HepG2 (cell line): Measurements from ENCODE around the gene PRKCB. TPM values are rescaled to one million over a fixed set of nuclear protein-coding genes. Genes with fewer than 3 reads are reported as not detected.

Experiments used
- ATAC-seq: fragments of 200-7000 bp; cut with Tn5 transposase; 3 replicates; pipeline ENCODE4 v1.9.1; 2020; ENCODE audit warnings: mild to moderate bottlenecking, moderate library complexity
- BruUV-seq: library from RNA; stranded (reverse); fragments of 400-500 nt; replicated peaks from 2 replicates; lab custom pipeline; 2021; lab: Mats Ljungman, UMichigan
- CTCF ChIA-PET: fragments of 300-600 bp; formaldehyde crosslinking; extraction: SDS; loops from one replicate; lab custom pipeline; 2021; ENCODE audit warnings: low total read pairs, inconsistent platforms, low intra/inter-chr PET ratio; lab: Yijun Ruan, JAX
- POLR2A ChIA-PET: fragments of 350-600 bp; sonication (Branson Sonifier 250); formaldehyde crosslinking; loops from one replicate; lab custom pipeline; 2020; ENCODE audit warnings: antibody characterized with exemption, inconsistent platforms; lab: Yijun Ruan, JAX
- DNase-seq: peaks from one replicate; pipeline ENCODE4 v3.0.0-alpha.2; 2015; ENCODE audit warnings: low spot score
- FAIRE-seq: peaks from 3 replicates; lab custom pipeline; 2011; peaks lifted over from hg19 to GRCh38; lab: Jason Lieb, UNC
- H2AFZ ChIP-seq: one replicate; pipeline ENCODE4 v1.6.1; 2011; ENCODE audit warnings: low read length, inconsistent platforms
- H3K27ac ChIP-seq: fragments of 300-600 bp; 3 replicates; pipeline ENCODE4 v1.8.0; 2011; ENCODE audit warnings: mixed run types, mild to moderate bottlenecking, mixed read lengths, low read length, inconsistent platforms; ENCODE audit not compliant: insufficient read depth; ENCODE audit errors: extremely low read length
- H3K27me3 ChIP-seq, 2 experiments: fragments of 200-600 bp in 1 of 2; 2 replicates in 1 of 2; 3 replicates in 1 of 2; pipeline versions ENCODE4 v1.6.0 to v1.8.0; 2011; ENCODE audit warnings: low read length in 2 of 2, mild to moderate bottlenecking in 2 of 2, moderate library complexity in 2 of 2, inconsistent platforms in 1 of 2; ENCODE audit not compliant: insufficient read depth in 2 of 2, control insufficient read depth in 1 of 2
- H3K36me3 ChIP-seq, 2 experiments: fragments of 200-600 bp in 1 of 2; replicated peaks in 1 of 2; 2 replicates in 1 of 2; 3 replicates in 1 of 2; pipeline versions ENCODE4 v1.5.1 to v1.8.0; 2011; ENCODE audit warnings: low read length in 2 of 2, inconsistent platforms in 1 of 2; ENCODE audit not compliant: insufficient read depth in 2 of 2, control insufficient read depth in 1 of 2
- H3K4me1 ChIP-seq: 2 replicates; pipeline ENCODE4 v1.5.1; 2012; ENCODE audit warnings: low read length, inconsistent platforms; ENCODE audit not compliant: insufficient read depth
- H3K4me2 ChIP-seq: 2 replicates; pipeline ENCODE4 v1.6.0; 2011; ENCODE audit warnings: low read depth, low read length, inconsistent platforms
- H3K4me3 ChIP-seq, 3 experiments: fragments of 200-600 bp in 1 of 3; sonication (generic), shearing (Covaris generic) in 1 of 3; replicated peaks in 1 of 3; 2 replicates each; pipeline ENCODE4 v1.5.1; 2011 to 2016; ENCODE audit warnings: low read length in 3 of 3, inconsistent platforms in 2 of 3, low read depth in 2 of 3, mild to moderate bottlenecking in 2 of 3, control low read depth in 1 of 3, mixed read lengths in 1 of 3; ENCODE audit not compliant: insufficient read depth in 1 of 3
- H3K79me2 ChIP-seq: one replicate; pipeline ENCODE4 v1.6.1; 2011; ENCODE audit warnings: low read length, inconsistent platforms; ENCODE audit not compliant: insufficient read depth
- H3K9ac ChIP-seq: 2 replicates; pipeline ENCODE4 v1.6.0; 2011; ENCODE audit warnings: mild to moderate bottlenecking, low read depth, low read length, inconsistent platforms; ENCODE audit not compliant: insufficient read depth
- H3K9me3 ChIP-seq: 2 replicates; pipeline ENCODE4 v1.5.1; 2012; ENCODE audit warnings: mild to moderate bottlenecking, low read length
- H4K20me1 ChIP-seq: 2 replicates; pipeline ENCODE4 v1.6.0; 2011; ENCODE audit warnings: inconsistent platforms, mild to moderate bottlenecking, low read length, moderate library complexity; ENCODE audit not compliant: insufficient read depth
- ETV6 ChIP-seq: sonication (generic); formaldehyde crosslinking; conservative IDR thresholded peaks from 2 replicates; pipeline ENCODE4 v1.4.0; 2020; ENCODE audit warnings: missing genetic modification reagents
- KLF9 ChIP-seq: IDR thresholded peaks from 2 replicates; pipeline ENCODE4 v1.6.1; 2016; ENCODE audit warnings: low read depth
- MAF1 ChIP-seq: sonication (generic); formaldehyde crosslinking; IDR thresholded peaks from 2 replicates; pipeline ENCODE4 v1.5.0; 2020; ENCODE audit warnings: missing genetic modification reagents, borderline replicate concordance
- NPAS2 ChIP-seq: sonication (generic); formaldehyde crosslinking; IDR thresholded peaks from 2 replicates; pipeline ENCODE4 v1.8.0; 2022; ENCODE audit warnings: mild to moderate bottlenecking, missing genetic modification reagents, borderline replicate concordance
- RXRB ChIP-seq: IDR thresholded peaks from 2 replicates; pipeline ENCODE4 v1.6.1; 2016; ENCODE audit warnings: borderline replicate concordance, missing genetic modification reagents, missing compliant biosample characterization
- ZBTB1 ChIP-seq: sonication (generic); formaldehyde crosslinking; IDR thresholded peaks from 2 replicates; pipeline ENCODE4 v1.4.0; 2020; ENCODE audit warnings: missing genetic modification reagents, borderline replicate concordance
- ZMAT3 ChIP-seq: sonication (generic); formaldehyde crosslinking; conservative IDR thresholded peaks from 2 replicates; pipeline ENCODE4 v1.7.0; 2021; ENCODE audit warnings: missing genetic modification reagents
- ZNF224 ChIP-seq: sonication (generic); formaldehyde crosslinking; IDR thresholded peaks from 2 replicates; pipeline ENCODE4 v1.5.0; 2020; ENCODE audit warnings: mild to moderate bottlenecking, missing genetic modification reagents
- ZNF335 ChIP-seq: sonication (generic); formaldehyde crosslinking; IDR thresholded peaks from 2 replicates; pipeline ENCODE4 v1.4.0; 2020; ENCODE audit warnings: missing genetic modification reagents
- ZNF546 ChIP-seq: sonication (generic); formaldehyde crosslinking; conservative IDR thresholded peaks from 2 replicates; pipeline ENCODE4 v1.8.1; 2023; ENCODE audit warnings: mild to moderate bottlenecking, missing genetic modification reagents
- ZNF557 ChIP-seq: sonication (generic); formaldehyde crosslinking; IDR thresholded peaks from 2 replicates; pipeline ENCODE4 v1.4.0; 2020; ENCODE audit warnings: missing genetic modification reagents
- ZNF570 ChIP-seq: sonication (generic); formaldehyde crosslinking; IDR thresholded peaks from 2 replicates; pipeline ENCODE4 v1.4.0; 2020; ENCODE audit warnings: mild to moderate bottlenecking, missing genetic modification reagents, borderline replicate concordance
- WGBS: methylation state at CpG from one replicate; pipeline ENCODE4 v1.1.6; 2017; ENCODE audit warnings: low lambda C conversion rate; 5-methylcytosine and 5-hydroxymethylcytosine counted together
- in situ Hi-C: cut with HindIII; loops from 2 replicates; pipeline ENCODE4 v1.10.0; 2017; ENCODE audit warnings: low pct_unique_long_range_greater_than_20kb; ENCODE audit not compliant: extremely low pct_ligation_motif_present
- intact Hi-C: fragments of 100-400 bp; cut with micrococcal nuclease; formaldehyde crosslinking; loops from one replicate; pipeline ENCODE4 v1.10.0; 2022; ENCODE audit not compliant: unreplicated experiment
- polyA plus RNA-seq, 8 experiments: library from polyadenylated mRNA; depleted of rRNA in 3 of 8; stranded (reverse) in 7 of 8; unstranded in 1 of 8; fragments of >200 nt; fragmentation: Illumina TruSeq in 4 of 8; extraction: Trizol in 4 of 8; gene quantifications; 2 replicates each; pipeline versions ENCODE4 v1.2.1 to v1.2.3, GENCODE V29; 2011 to 2016; ENCODE audit warnings: low read depth in 4 of 8, missing spikeins in 1 of 8, mixed read lengths in 1 of 8; ENCODE audit not compliant: insufficient read depth in 1 of 8
- total RNA-seq, 5 experiments: library from RNA; depleted of rRNA; stranded (reverse); fragments of >200 nt; fragmentation: Illumina TruSeq; extraction: Trizol; gene quantifications; 2 replicates each; pipeline ENCODE4 v1.2.3, GENCODE V29; 2016; ENCODE audit warnings: low read depth in 1 of 5
- TF ChIP-seq, protein P1 (sequence below), 2 experiments: fragments of 450-650 bp in 1 of 2; sonication (generic) in 1 of 2; formaldehyde crosslinking in 1 of 2; IDR thresholded peaks; 2 replicates each; pipeline versions ENCODE4 v1.6.1 to v1.8.0; 2016 to 2022; ENCODE audit warnings: antibody characterized with exemption in 1 of 2, mild to moderate bottlenecking in 1 of 2, missing genetic modification reagents in 1 of 2
- TF ChIP-seq, protein P2 (sequence below): sonication (generic); formaldehyde crosslinking; IDR thresholded peaks from 2 replicates; pipeline ENCODE4 v1.8.1; 2023; ENCODE audit warnings: mild to moderate bottlenecking, moderate library complexity, missing genetic modification reagents

The PRKCB gene
- total and polyA plus RNA-seq, 2 of the 13 experiments (the other 11 are each of a cell fraction or from before 2014, with no cell fraction given) = 0.01 TPM; not detected in 1

GRCh38 chr16:23858542-23858941 is 22.8 kb downstream of the PRKCB start:
- no peaks in the 10 kb centered on the region for H4K20me1 ChIP-seq
- ChIA-PET CTCF (no interaction called here), POLR2A (no interaction called here)
- no peak overlapping the region for H3K9ac ChIP-seq
- DNase-seq (no peak), ATAC-seq (no peak), FAIRE-seq (no peak)
- intact Hi-C loops (no loop called here), in situ Hi-C loops (no loop called here)
- WGBS = 0% methylated on average over 1 of the region's 1 CpG
- no peak overlapping the region for H3K4me2 ChIP-seq
- H2AFZ ChIP-seq = no peak overlapping the region
- no peaks in the 10 kb centered on the region for H3K36me3 ChIP-seq
- BruUV-seq = no TSS peak
- H3K79me2 ChIP-seq = no peaks in the 10 kb centered on the region
- H3K4me1 ChIP-seq = peaks cover 5% of the 10 kb centered on the region
- H3K27ac ChIP-seq = no peak overlapping the region
- no peaks in the 10 kb centered on the region for H3K9me3 ChIP-seq
- no peak for TF ChIP-seq ZNF557
- TF ChIP-seq MAF1 (CRISPR knock-in tag) = no peak
- no peak for TF ChIP-seq ZNF335
- TF ChIP-seq ETV6 (CRISPR knock-in tag) = no peak
- no peak for TF ChIP-seq KLF9 (CRISPR knock-in tag)
- no peak for TF ChIP-seq ZNF570
- TF ChIP-seq ZMAT3 (CRISPR knock-in tag) = no peak
- TF ChIP-seq ZBTB1 (CRISPR knock-in tag) = no peak
- no peak for TF ChIP-seq ZNF546
- no peak for TF ChIP-seq NPAS2 (CRISPR knock-in tag)
- TF ChIP-seq, protein P1, sequence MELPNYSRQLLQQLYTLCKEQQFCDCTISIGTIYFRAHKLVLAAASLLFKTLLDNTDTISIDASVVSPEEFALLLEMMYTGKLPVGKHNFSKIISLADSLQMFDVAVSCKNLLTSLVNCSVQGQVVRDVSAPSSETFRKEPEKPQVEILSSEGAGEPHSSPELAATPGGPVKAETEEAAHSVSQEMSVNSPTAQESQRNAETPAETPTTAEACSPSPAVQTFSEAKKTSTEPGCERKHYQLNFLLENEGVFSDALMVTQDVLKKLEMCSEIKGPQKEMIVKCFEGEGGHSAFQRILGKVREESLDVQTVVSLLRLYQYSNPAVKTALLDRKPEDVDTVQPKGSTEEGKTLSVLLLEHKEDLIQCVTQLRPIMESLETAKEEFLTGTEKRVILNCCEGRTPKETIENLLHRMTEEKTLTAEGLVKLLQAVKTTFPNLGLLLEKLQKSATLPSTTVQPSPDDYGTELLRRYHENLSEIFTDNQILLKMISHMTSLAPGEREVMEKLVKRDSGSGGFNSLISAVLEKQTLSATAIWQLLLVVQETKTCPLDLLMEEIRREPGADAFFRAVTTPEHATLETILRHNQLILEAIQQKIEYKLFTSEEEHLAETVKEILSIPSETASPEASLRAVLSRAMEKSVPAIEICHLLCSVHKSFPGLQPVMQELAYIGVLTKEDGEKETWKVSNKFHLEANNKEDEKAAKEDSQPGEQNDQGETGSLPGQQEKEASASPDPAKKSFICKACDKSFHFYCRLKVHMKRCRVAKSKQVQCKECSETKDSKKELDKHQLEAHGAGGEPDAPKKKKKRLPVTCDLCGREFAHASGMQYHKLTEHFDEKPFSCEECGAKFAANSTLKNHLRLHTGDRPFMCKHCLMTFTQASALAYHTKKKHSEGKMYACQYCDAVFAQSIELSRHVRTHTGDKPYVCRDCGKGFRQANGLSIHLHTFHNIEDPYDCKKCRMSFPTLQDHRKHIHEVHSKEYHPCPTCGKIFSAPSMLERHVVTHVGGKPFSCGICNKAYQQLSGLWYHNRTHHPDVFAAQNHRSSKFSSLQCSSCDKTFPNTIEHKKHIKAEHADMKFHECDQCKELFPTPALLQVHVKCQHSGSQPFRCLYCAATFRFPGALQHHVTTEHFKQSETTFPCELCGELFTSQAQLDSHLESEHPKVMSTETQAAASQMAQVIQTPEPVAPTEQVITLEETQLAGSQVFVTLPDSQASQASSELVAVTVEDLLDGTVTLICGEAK (IDR thresholded peaks at IDR 0.05) = no peak
- TF ChIP-seq, protein P1 (CRISPR knock-in tag; IDR thresholded peaks at IDR 0.05) = no peak
- TF ChIP-seq, protein P2, sequence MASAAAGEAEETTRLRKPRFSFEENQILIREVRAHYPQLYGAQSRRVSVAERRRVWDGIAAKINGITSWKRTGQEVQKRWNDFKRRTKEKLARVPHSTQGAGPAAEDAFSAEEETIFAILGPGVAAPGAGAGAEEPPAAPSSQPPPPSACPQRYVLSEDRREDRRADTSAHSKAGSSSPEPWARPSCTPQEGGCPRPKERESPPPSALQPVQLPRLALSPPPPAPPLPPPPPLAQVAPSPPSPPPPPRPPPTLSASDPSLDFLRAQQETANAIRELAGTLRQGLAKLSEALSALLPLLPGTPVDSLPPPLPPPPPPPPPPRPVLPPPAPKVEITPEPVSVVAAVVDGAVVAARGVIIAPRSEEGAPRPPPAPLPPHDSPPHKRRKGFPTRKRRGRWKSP (CRISPR knock-in tag) = no peak
- TF ChIP-seq RXRB = no peak
- no peak for TF ChIP-seq ZNF224 (CRISPR knock-in tag)
- H3K4me3 ChIP-seq = no peak overlapping the region
- peaks cover 0 to 22% of the 10 kb centered on the region in 2 experiments; a peak in 3 of 5 replicates for H3K27me3 ChIP-seq
